Inflammatory macrophage (primary cell): ENCODE data around the gene GNG13.
"Not testable (repeated sequence)": the region's sequence is repeated elsewhere in the genome, so short reads cannot be mapped to it uniquely, and the experiment has no call there.

Experiments
- DNase-seq, 2 donors: peaks; one replicate each; pipeline ENCODE4 v3.0.0-alpha.2; 2020 to 2022

Gene GNG13

GRCh38 chr16:760545-761343 lies 39.8 kb downstream of the GNG13 start, which contains the start of gene MSLN:
MSLN (plus strand) TSS chr16:760734; CDS start chr16:762681, 1,947 bp downstream.
- no peak for DNase-seq

DNA sequence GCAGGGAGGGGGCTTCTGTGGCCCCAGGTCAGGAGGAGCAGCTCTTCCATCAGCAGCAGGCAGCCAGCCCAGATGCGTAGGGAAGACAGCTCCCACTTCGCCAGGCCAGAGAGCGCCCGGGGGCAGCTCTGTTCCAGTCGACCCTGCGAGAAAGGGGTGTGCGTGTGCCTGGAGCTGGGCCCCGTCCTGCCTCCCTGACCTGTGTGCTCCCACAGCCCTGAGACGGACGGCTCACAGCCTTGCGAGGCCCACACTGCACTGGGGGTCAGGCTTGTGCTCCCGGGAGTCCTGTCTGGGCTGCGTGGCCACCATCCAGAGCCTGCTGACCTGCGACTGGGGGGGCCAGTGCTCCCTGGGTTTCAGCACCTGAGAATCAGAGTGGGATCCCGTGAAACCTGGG lies 40.5 kb downstream of the GNG13 start:
- DNase-seq: no peak

- no peak for DNase-seq
Measured at GRCh38 chr16:759110-759910, 41.2 kb downstream of the GNG13 start.

- peak; percentile 12 to 43 for DNase-seq
Measured at GRCh38 chr16:756428-756827, 44.1 kb downstream of the GNG13 start.

GRCh38 chr16:754656-755055 lies 45.9 kb downstream of the GNG13 start:
- DNase-seq: peak; percentile 64 to 66

DNA sequence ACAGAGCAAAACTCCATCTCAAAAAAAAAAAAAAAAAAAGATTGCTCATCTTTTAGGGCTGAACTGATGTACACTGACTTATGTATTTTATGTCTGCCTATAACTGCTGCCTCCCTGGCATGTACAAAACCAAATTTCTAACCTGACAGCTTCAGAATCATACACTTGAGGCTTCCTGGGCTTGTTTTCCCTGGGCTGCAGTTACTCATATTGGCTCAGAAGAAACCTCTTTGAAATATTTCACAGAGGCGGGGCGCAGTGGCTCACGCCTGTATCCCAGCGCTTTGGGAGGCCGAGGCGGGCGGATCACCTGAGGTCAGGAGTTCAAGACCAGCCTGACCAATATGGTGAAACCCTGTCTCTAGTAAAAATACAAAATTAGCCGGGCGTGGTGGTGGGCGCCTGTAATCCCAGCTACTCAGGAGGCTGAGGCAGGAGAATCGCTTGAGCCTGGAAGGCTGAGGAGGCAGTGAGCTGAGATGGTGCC lies 46.4 kb downstream of the GNG13 start:
- not testable (repeated sequence) for DNase-seq

DNA sequence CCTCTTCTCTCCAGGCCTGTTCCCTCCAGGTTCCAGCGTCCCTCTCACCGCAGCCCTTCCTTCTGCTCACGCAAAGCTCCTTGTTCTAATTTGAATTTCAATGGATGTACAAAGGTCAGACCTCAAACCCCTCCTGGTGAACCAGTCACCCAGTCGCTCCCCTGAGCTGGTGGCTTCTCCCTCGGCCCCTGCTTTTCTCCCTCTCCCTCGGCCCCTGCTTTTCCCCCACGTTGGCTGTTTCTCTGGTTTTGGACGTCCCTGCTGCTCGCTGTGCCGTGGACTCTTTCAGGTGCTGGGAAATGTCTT lies 48.6 kb downstream of the GNG13 start:
- DNase-seq: no peak

DNA sequence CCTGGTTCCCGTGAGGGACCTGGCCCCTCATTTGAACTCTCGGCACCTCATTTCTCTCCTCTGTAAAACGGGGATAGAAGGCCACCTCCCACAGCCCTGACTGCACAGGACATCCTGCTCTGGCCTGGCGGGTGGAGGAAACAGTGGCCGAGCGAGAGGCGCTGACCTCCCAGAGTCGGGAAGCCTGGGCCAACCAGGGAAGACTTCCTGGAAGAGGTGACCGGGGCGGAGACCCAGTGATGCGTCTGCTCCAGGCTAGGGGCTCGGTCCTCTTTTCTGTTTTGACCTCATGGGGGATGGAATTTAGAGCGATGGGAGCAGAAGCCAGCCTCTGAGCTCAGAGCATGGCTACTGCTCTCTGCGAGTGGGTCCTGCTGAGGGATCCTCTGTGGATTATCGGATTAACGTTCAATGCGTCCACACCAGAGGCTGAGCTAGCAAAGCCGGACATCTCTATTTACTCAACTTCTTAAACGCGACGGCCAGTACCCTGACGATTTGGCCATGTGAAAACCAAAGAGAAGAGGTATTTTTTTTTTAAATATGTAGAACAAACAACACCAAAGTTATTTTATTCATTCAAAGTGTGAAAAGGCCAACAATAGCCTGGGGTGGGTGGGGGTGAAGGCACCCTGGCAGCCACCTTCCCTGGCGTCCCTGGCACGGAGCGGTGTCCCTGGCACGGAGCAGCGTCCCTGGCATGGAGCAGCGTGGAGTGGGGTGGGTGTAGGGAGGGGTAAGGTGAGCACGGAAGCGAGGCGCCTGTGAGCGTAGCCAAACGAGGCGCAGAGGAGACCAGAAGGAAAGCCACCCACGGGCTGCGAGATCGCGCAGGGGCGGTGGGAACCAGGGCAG lies 49.2 kb downstream of the GNG13 start:
- DNase-seq: no peak

GRCh38 chr16:750485-750884 lies 50.0 kb downstream of the GNG13 start:
- DNase-seq: no peak

DNA sequence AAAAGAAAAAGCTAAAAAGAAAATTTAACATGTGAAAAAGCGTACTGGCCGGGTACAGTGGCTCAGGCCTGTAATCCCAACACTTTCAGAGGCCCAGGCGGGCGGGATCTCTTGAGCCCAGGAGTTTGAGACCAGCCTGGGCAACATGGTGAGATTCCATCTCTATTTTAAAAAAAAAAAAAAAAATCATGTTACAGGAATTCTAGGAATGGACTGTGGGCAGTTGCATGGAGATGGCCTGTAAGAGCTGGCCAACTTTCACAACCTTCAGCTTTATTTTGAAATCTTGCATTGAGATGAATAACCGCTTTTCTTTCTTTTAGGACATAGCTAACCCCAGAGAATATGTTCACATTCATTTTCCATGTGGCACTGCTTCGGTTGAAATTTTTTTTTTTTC lies 51.5 kb downstream of the GNG13 start:
- no peak for DNase-seq
